H1 (cell line): ENCODE measurements around the gene CNTN5. TPM values are rescaled to one million over a fixed set of nuclear protein-coding genes. Genes with fewer than 3 reads are reported as not detected.

ENCODE experiments used
- CTCF ChIA-PET: fragments of 300-600 bp; sonication (Branson Sonifier 250); formaldehyde crosslinking; loops from one replicate; lab custom pipeline; 2021; ENCODE audit not compliant: partially characterized antibody; lab: Charles Lee
- POLR2A ChIA-PET: fragments of 300-600 bp; sonication (Branson Sonifier 250); formaldehyde crosslinking; loops from one replicate; lab custom pipeline; 2021; ENCODE audit warnings: inconsistent platforms; ENCODE audit not compliant: partially characterized antibody; lab: Charles Lee
- DNase-seq, 2 experiments: peaks; one replicate each; pipeline versions ENCODE4 v3.0.0 to v3.0.0-alpha.2; 2010 to 2022; ENCODE audit warnings: low spot score in 2 of 2, low read depth in 1 of 2, mixed read lengths in 1 of 2
- FAIRE-seq: peaks from 2 replicates; lab custom pipeline; 2011; peaks lifted over from hg19 to GRCh38; lab: Jason Lieb, UNC
- H2AFZ ChIP-seq: 2 replicates; pipeline ENCODE4 v1.8.1; 2012; ENCODE audit warnings: low read length, inconsistent platforms
- H2AK5ac ChIP-seq: 2 replicates; pipeline ENCODE4 v1.6.1; 2013; ENCODE audit warnings: low read depth, low read length
- H2BK120ac ChIP-seq: replicated peaks from 2 replicates; pipeline ENCODE3; 2013; ENCODE audit warnings: low read depth, low read length, inconsistent platforms
- H2BK12ac ChIP-seq: 2 replicates; pipeline ENCODE4 v1.6.1; 2013; ENCODE audit warnings: low read depth, low read length
- H2BK15ac ChIP-seq: 2 replicates; pipeline ENCODE4 v1.6.1; 2013; ENCODE audit warnings: low read length
- H2BK20ac ChIP-seq: 2 replicates; pipeline ENCODE4 v1.6.1; 2013; ENCODE audit warnings: low read length
- H2BK5ac ChIP-seq: 2 replicates; pipeline ENCODE4 v1.6.1; 2013; ENCODE audit warnings: low read depth, low read length
- H3K14ac ChIP-seq: 2 replicates; pipeline ENCODE4 v1.6.1; 2013; ENCODE audit warnings: inconsistent platforms; ENCODE audit not compliant: insufficient read length
- H3K18ac ChIP-seq: 2 replicates; pipeline ENCODE4 v1.6.1; 2013; ENCODE audit warnings: low read length; ENCODE audit errors: extremely low read depth
- H3K23ac ChIP-seq: 2 replicates; pipeline ENCODE4 v1.6.1; 2013; ENCODE audit warnings: inconsistent platforms; ENCODE audit not compliant: insufficient read length
- H3K23me2 ChIP-seq: 2 replicates; pipeline ENCODE4 v1.6.1; 2013; ENCODE audit warnings: low read depth, low read length
- H3K27ac ChIP-seq: 2 replicates; pipeline ENCODE4 v1.6.1; 2011; ENCODE audit warnings: low read depth, low read length, inconsistent platforms
- H3K27me3 ChIP-seq, 4 experiments: replicated peaks in 1 of 4; 1 replicate in 1 of 4; 2 replicates in 3 of 4; pipeline versions ENCODE4 v1.6.1 to v1.8.1; 2011 to 2013; ENCODE audit warnings: low read length in 3 of 4, mild to moderate bottlenecking in 3 of 4, inconsistent platforms in 2 of 4, mixed read lengths in 2 of 4, moderate library complexity in 1 of 4; ENCODE audit not compliant: control insufficient read depth in 3 of 4, insufficient read depth in 3 of 4; ENCODE audit errors: extremely low read depth in 1 of 4
- H3K36me3 ChIP-seq, 4 experiments: 2 replicates each; pipeline versions ENCODE4 v1.6.1 to v1.8.1; 2011 to 2013; ENCODE audit warnings: mild to moderate bottlenecking in 4 of 4, low read length in 3 of 4, moderate library complexity in 2 of 4, control low read depth in 1 of 4, inconsistent platforms in 1 of 4; ENCODE audit not compliant: insufficient read depth in 4 of 4, control insufficient read depth in 2 of 4
- H3K4ac ChIP-seq: replicated peaks from 2 replicates; pipeline ENCODE3; 2013; ENCODE audit warnings: low read length, low read depth, mixed read lengths, inconsistent platforms; ENCODE audit not compliant: insufficient read length
- H3K4me1 ChIP-seq, 4 experiments: replicated peaks in 1 of 4; 1 replicate in 1 of 4; 2 replicates in 3 of 4; pipeline versions ENCODE4 v1.6.1 to v1.8.1; 2011 to 2013; ENCODE audit warnings: low read length in 3 of 4, inconsistent platforms in 2 of 4, mixed read lengths in 1 of 4; ENCODE audit not compliant: insufficient read depth in 4 of 4, control insufficient read depth in 3 of 4
- H3K4me2 ChIP-seq, 2 experiments: 2 replicates each; pipeline versions ENCODE4 v1.6.1 to v1.8.1; 2011 to 2013; ENCODE audit warnings: low read depth in 2 of 2, low read length in 2 of 2, control low read depth in 1 of 2, inconsistent platforms in 1 of 2, mild to moderate bottlenecking in 1 of 2; ENCODE audit not compliant: insufficient read depth in 1 of 2
- H3K4me3 ChIP-seq, 4 experiments: fragments of 200-600, 300-600 bp in 1 of 4; sonication (generic), shearing (Covaris generic), sonication (Bioruptor Twin) in 1 of 4; 2 replicates each; pipeline versions ENCODE4 v1.5.1 to v1.8.1; 2011 to 2016; ENCODE audit warnings: low read length in 4 of 4, low read depth in 3 of 4, control low read depth in 2 of 4, inconsistent platforms in 2 of 4, mild to moderate bottlenecking in 2 of 4, mixed read lengths in 1 of 4, moderate library complexity in 1 of 4; ENCODE audit not compliant: insufficient read depth in 2 of 4; ENCODE audit errors: extremely low read depth in 1 of 4
- H3K56ac ChIP-seq: replicated peaks from 2 replicates; pipeline ENCODE3; 2013; ENCODE audit warnings: low read depth, mild to moderate bottlenecking, mixed read lengths, low read length, inconsistent platforms; ENCODE audit not compliant: insufficient read length
- H3K79me1 ChIP-seq: 2 replicates; pipeline ENCODE4 v1.6.1; 2013; ENCODE audit warnings: low read depth, low read length, control low read depth
- H3K79me2 ChIP-seq, 2 experiments: 2 replicates each; pipeline versions ENCODE4 v1.6.1 to v1.8.1; 2012 to 2013; ENCODE audit warnings: low read length in 2 of 2, mild to moderate bottlenecking in 2 of 2, inconsistent platforms in 1 of 2; ENCODE audit not compliant: insufficient read depth in 2 of 2, control insufficient read depth in 1 of 2
- H3K9ac ChIP-seq, 4 experiments: replicated peaks in 1 of 4; 1 replicate in 1 of 4; 2 replicates in 3 of 4; pipeline versions ENCODE4 v1.6.1 to v1.8.1; 2011 to 2013; ENCODE audit warnings: low read depth in 3 of 4, low read length in 3 of 4, control low read depth in 2 of 4, mild to moderate bottlenecking in 2 of 4, moderate library complexity in 2 of 4, inconsistent platforms in 1 of 4; ENCODE audit errors: extremely low read depth in 1 of 4
- H3K9me3 ChIP-seq, 2 experiments: 2 replicates each; pipeline versions ENCODE4 v1.6.1 to v1.8.1; 2012 to 2013; ENCODE audit warnings: mild to moderate bottlenecking in 2 of 2, moderate library complexity in 2 of 2, control low read depth in 1 of 2, inconsistent platforms in 1 of 2, low read depth in 1 of 2, low read length in 1 of 2, mixed read lengths in 1 of 2; ENCODE audit not compliant: insufficient read depth in 2 of 2
- H4K20me1 ChIP-seq, 2 experiments: replicated peaks in 1 of 2; 2 replicates each; pipeline versions ENCODE3 to v1.8.1; 2011 to 2013; ENCODE audit warnings: inconsistent platforms in 2 of 2, low read length in 2 of 2, mild to moderate bottlenecking in 1 of 2; ENCODE audit not compliant: insufficient read depth in 2 of 2, control insufficient read depth in 1 of 2
- H4K5ac ChIP-seq: 2 replicates; pipeline ENCODE4 v1.6.1; 2013; ENCODE audit warnings: low read length, low read depth, mixed read lengths, inconsistent platforms; ENCODE audit not compliant: insufficient read length
- H4K8ac ChIP-seq: 2 replicates; pipeline ENCODE4 v1.8.0; 2013; ENCODE audit warnings: mild to moderate bottlenecking, moderate library complexity, low read length, inconsistent platforms; ENCODE audit not compliant: insufficient read depth; ENCODE audit errors: extremely low read depth
- H4K91ac ChIP-seq: replicated peaks from 2 replicates; pipeline ENCODE3; 2013; ENCODE audit warnings: low read length, mixed read lengths, inconsistent platforms; ENCODE audit not compliant: insufficient read length
- ATF2 ChIP-seq: IDR thresholded peaks from 2 replicates; pipeline ENCODE4 v1.6.1; 2012; ENCODE audit warnings: low read length, inconsistent platforms
- BACH1 ChIP-seq: IDR thresholded peaks from 2 replicates; pipeline ENCODE4 v1.6.1; 2012; ENCODE audit warnings: low read length, improper control_type of control experiment
- CBX5 ChIP-seq: fragments of 300-800, 300-1000 bp; sonication (generic); IDR thresholded peaks from 2 replicates; pipeline ENCODE4 v1.7.1; 2016; ENCODE audit warnings: antibody characterized with exemption, low read length, low read depth
- CEBPB ChIP-seq: IDR thresholded peaks from 2 replicates; pipeline ENCODE4 v1.6.1; 2012; ENCODE audit warnings: low read depth, low read length
- E2F6 ChIP-seq: IDR thresholded peaks from 2 replicates; pipeline ENCODE4 v1.6.1; 2012; ENCODE audit warnings: inconsistent platforms
- EZH2 ChIP-seq: fragments of 200-600 bp; sonication (generic); IDR thresholded peaks from 2 replicates; pipeline ENCODE4 v1.7.1; 2012; ENCODE audit warnings: low read depth, mild to moderate bottlenecking, moderate library complexity, low read length, inconsistent platforms; ENCODE audit not compliant: severe bottlenecking
- NANOG ChIP-seq: IDR thresholded peaks from 2 replicates; pipeline ENCODE4 v1.6.1; 2011; ENCODE audit warnings: low read length, low read depth, mild to moderate bottlenecking, inconsistent platforms; ENCODE audit not compliant: insufficient read depth, poor library complexity, severe bottlenecking
- SP4 ChIP-seq: IDR thresholded peaks from 2 replicates; pipeline ENCODE4 v1.6.1; 2012; ENCODE audit warnings: low read length, inconsistent platforms
- TCF12 ChIP-seq: IDR thresholded peaks from 2 replicates; pipeline ENCODE4 v1.6.1; 2011; ENCODE audit warnings: low read depth, mild to moderate bottlenecking, low read length
- whole genome bisulfite sequencing, 2 experiments: shearing (Covaris generic) in 1 of 2; methylation state at CpG; one replicate each; pipeline versions ENCODE4 v1.1.6 to v1.1.7; 2013 to 2015; ENCODE audit warnings: low lambda C conversion rate in 2 of 2, mixed read lengths in 2 of 2, inconsistent platforms in 1 of 2, low coverage in 1 of 2, missing lambda C conversion rate in 1 of 2; ENCODE audit not compliant: insufficient replicate concordance in 2 of 2, insufficient coverage in 1 of 2, insufficient read length in 1 of 2; ENCODE audit errors: extremely low coverage in 1 of 2, missing lambda C conversion rate in 1 of 2; 5-methylcytosine and 5-hydroxymethylcytosine counted together
- polyA plus RNA-seq, 7 experiments: library from polyadenylated mRNA; depleted of rRNA in 3 of 7; stranded (reverse) in 5 of 7; unstranded in 2 of 7; fragments of >200 nt in 5 of 7; fragments of 200-250 nt in 2 of 7; gene quantifications; 1 replicate in 5 of 7; 2 replicates in 1 of 7; 4 replicates in 1 of 7; pipeline versions ENCODE4 v1.2.1 to v1.2.3, GENCODE V29; 2011 to 2013; ENCODE audit warnings: missing spikeins in 2 of 7, mixed read lengths in 2 of 7
- total RNA-seq: library from RNA; stranded (reverse); fragmentation: NEBNext Ultra II Directional; extraction: Animal tissue kit (Norgen Biotek cat#: 25700); gene quantifications from 2 replicates; pipeline ENCODE4 v1.2.1, GENCODE V29; 2021

CNTN5 gene
- total and polyA plus RNA-seq, 2 of the 8 experiments (the other 6 are each of a cell fraction or from before 2014, with no cell fraction given): not detected

GRCh38 chr11:99881610-99882009, 860.9 kb downstream of the CNTN5 start:
- POLR2A ChIA-PET: no interaction called here
- H2AK5ac ChIP-seq: no peak overlapping the region
- no peak overlapping the region for H3K4ac ChIP-seq
- FAIRE-seq (no peak), DNase-seq (no peak)
- CTCF ChIA-PET: interaction anchor here (0.6 kb wide), 1 partner anchor 13 kb away, joined by 3 read pairs; no protein-coding TSS in a partner anchor
- H2BK15ac ChIP-seq: no peak overlapping the region
- H3K4me2 ChIP-seq: no peak overlapping the region
- H2BK120ac ChIP-seq: no peak overlapping the region
- H3K27ac ChIP-seq: no peak overlapping the region
- H3K4me1 ChIP-seq: no peaks in the 10 kb centered on the region
- H4K5ac ChIP-seq: no peak overlapping the region
- no peak overlapping the region for H3K56ac ChIP-seq
- no peak overlapping the region for H2BK5ac ChIP-seq
- H2AFZ ChIP-seq: no peak overlapping the region
- no peak overlapping the region for H3K14ac ChIP-seq
- H4K91ac ChIP-seq: no peak overlapping the region
- no peaks in the 10 kb centered on the region for H3K23me2 ChIP-seq
- WGBS, 2 experiments: 92% methylated on average over 5 of the region's 5 CpGs; no CpG with 5 or more reads in 1 of the 2 experiments
- H2BK12ac ChIP-seq: no peak overlapping the region
- no peaks in the 10 kb centered on the region for H3K9me3 ChIP-seq
- no peaks in the 10 kb centered on the region for H3K79me2 ChIP-seq
- H3K79me1 ChIP-seq: no peaks in the 10 kb centered on the region
- H3K36me3 ChIP-seq: no peaks in the 10 kb centered on the region
- H3K4me3 ChIP-seq: no peak overlapping the region
- H2BK20ac ChIP-seq: no peak overlapping the region
- no peak overlapping the region for H4K8ac ChIP-seq
- H3K9ac ChIP-seq: no peak overlapping the region
- H3K23ac ChIP-seq: no peak overlapping the region
- TF ChIP-seq NANOG (no peak), CBX5 (no peak), BACH1 (no peak), EZH2 (no peak), ATF2 (no peak), TCF12 (no peak), SP4 (no peak), E2F6 (no peak), CEBPB (no peak)
- no peaks in the 10 kb centered on the region for H4K20me1 ChIP-seq
- H3K18ac ChIP-seq: no peak overlapping the region
- no peaks in the 10 kb centered on the region for H3K27me3 ChIP-seq
